Tongue (tissue), 2 donors: Measurements from ENCODE around the gene NKX3-2. TPM values are rescaled to one million over a fixed set of nuclear protein-coding genes. Genes with fewer than 3 reads are reported as not detected.

Experiments used
- DNase-seq: peaks from one replicate; pipeline ENCODE4 v3.0.0-alpha.2; 2015
- total RNA-seq: library from RNA; depleted of rRNA; stranded (reverse); fragments of >200 nt; gene quantifications from one replicate; pipeline ENCODE4 v1.2.3, GENCODE V29; 2014

The NKX3-2 gene
- total RNA-seq, 1 donor from 2014 or later: 1.4 TPM

- DNase-seq: peak; percentile 91
These were observed 492 bp upstream of the NKX3-2 start for GRCh38 chr4:13544606-13545393.

GRCh38 chr4:13543032-13543838 is 1.1 kb downstream of the NKX3-2 start:
- no peak for DNase-seq

- no peak for DNase-seq
These were observed 1.7 kb downstream of the NKX3-2 start for GRCh38 chr4:13542577-13543031.

DNA sequence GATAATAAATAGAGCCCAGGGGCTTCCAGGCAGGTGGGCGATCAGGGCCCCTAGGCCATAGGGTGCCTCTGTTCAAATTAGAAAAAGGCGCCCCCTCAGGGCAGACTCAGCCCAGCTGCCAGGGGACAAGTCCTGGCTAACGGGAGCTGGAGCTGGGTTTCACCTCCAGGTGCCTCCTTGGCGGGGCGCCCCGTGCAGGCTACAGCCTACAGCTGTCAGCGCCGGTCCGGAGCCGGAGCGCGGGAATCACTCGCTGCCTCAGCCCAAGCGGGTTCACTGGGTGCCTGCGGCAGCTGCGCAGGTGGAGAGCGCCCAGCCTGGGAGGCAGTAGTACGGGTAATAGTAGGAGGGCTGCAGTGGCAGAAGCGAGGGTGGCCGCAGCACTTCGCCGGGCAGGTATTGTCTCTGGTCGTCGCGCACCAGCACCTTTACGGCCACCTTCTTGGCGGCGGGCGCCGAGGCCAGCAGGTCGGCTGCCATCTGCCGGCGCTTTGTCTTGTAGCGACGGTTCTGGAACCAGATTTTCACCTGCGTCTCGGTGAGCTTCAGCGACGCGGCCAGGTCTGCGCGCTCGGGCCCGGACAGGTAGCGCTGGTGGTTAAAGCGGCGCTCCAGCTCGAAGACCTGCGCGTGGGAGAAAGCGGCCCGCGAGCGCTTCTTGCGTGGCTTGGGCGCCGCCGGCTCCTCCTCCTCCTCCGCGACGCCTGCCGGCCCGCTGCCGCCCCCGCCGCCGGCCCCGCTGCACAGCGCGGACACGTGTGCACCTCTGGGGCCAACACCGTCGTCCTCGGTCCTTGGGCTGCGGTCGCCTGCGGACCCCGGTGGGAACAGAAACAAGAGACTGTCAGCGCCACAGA is 2.4 kb downstream of the NKX3-2 start:
- DNase-seq: no peak

GRCh38 chr4:13541176-13541604 is 3.1 kb downstream of the NKX3-2 start:
- no peak for DNase-seq

GRCh38 chr4:13540446-13541175 is 3.7 kb downstream of the NKX3-2 start:
- no peak for DNase-seq

- DNase-seq: no peak
These were observed 4.5 kb downstream of the NKX3-2 start for GRCh38 chr4:13539619-13540445.

GRCh38 chr4:13539047-13539618 is 5.2 kb downstream of the NKX3-2 start:
- DNase-seq: no peak

DNA sequence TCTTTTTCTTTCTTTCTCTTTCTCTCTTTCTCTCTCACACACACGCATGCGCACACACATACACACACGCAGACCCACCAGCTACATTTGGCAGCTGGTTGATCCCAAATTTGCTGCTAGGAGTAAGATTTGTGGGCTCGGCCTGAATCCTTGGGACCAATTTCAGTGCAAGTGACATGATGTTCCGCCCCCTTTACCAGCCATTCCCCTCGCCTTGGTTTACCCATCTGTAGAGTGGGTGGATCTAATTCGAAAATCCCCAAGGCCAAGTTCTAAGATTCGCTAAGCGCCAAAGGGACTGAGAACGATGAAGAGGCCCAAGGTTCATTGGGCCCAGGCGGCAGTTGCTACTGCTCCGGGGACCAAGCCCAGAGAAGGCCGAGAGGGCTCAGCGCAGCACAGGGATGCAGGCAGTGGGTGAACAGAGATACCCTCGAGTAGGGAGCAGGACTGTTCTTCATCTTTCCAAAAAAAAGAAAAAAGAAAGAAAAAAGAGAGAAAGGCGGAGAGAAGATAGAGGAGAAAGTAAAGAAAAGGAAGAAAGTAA is 5.8 kb downstream of the NKX3-2 start:
- DNase-seq: no peak

DNA sequence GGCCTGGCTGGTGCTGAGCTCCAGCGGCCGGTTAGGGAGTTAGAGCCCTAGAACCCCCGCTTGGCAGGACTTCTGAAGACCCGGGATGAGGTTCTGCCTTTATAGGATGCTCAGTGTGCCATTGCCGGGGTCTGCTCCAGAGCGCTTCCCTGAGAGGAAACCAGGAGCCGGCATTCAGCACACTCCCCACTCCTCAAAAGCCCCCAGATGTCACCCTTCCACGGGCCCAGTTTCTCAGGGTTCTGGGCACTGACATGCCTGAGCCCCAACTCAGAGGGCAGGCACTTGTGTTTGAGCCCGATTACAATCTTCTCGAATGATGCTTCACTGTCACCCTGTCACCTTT is 6.5 kb downstream of the NKX3-2 start:
- DNase-seq: no peak

GRCh38 chr4:13537011-13537831 is 7.1 kb downstream of the NKX3-2 start:
- DNase-seq: no peak

- DNase-seq: no peak
These were observed 7.7 kb downstream of the NKX3-2 start for GRCh38 chr4:13536607-13537006.

GRCh38 chr4:13535708-13536361 is 8.5 kb downstream of the NKX3-2 start:
- no peak for DNase-seq

GRCh38 chr4:13535118-13535517 is 9.2 kb downstream of the NKX3-2 start:
- DNase-seq: no peak

DNA sequence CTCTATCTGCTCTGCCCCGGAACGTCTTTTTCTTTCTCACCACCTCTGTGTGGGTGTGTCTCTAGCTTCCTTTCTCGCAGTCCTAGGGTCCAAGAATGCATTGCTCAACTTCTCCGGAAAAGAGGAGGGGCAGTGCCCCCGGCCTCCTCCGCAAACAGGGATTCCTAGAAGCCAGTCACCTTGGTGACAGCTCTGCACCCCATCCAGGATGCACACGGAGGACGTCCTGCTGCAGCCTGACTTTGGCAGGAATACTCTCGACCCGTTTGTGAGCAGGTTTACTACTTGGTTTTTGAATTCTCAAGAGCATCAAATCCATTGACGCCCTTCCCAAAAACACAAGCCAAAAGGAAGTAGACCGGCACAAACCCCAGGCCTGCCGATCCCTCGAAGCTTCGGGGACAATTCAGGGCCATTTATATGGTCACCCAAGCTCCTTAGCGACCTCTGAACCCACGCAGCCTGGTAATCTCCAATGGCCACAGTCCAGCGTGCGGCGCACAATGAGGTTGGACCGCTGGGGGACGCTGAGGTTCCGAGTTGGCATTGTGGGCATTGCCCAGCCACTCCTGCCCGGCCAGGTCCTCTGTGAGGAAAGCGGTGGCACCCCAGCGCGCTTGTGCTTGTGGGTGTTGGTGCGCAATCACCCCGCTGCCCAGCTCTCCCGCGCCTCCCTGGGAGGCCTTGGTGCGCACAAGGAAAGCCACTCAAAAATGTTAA is 9.8 kb downstream of the NKX3-2 start:
- no peak for DNase-seq

DNA sequence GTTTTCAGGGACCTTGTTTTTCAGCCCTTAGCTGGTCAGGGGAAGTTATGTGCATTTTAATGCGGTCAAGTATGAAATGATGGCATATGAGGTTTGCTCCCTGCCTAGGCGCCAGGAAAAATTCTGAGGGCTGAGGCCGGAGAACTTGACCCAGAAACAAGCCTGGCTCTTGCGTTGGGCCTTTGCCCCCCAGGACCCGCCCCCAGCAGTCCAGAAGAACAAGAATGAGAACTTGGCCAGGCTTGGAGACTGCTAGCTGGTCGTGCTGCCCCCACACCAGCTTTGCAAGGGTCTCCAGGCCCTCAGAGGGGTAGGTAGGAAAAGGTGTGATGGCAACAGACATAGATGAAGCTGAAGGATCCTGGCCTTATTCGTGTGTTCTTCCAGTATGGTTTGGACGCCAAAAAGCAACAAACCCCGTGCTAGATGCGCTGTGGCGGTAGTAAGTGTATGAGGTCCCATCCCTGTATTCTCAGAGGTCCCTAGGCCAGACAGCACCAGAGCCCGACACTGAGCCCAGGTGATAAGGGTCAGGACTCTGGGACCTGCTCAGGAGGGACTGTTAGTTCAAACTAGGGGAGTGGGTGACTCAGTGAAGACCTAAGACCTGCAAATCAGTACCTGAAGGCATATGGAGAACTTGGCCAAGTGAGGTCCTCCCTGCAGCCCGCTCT is 10.5 kb downstream of the NKX3-2 start:
- no peak for DNase-seq

- no peak for DNase-seq
These were observed 12.7 kb downstream of the NKX3-2 start for GRCh38 chr4:13531625-13531998.
